Liver (tissue), 9 donors: ENCODE measurements around the gene SLC39A10. TPM values are rescaled to one million over a fixed set of nuclear protein-coding genes. Genes with fewer than 3 reads are reported as not detected.

Experiments
- DNase-seq: peaks from one replicate; pipeline ENCODE4 v3.0.0-alpha.2; 2017; ENCODE audit warnings: low spot score
- H3K27ac ChIP-seq, 2 donors: one replicate each; pipeline ENCODE4 v1.7.0; 2013; ENCODE audit warnings: inconsistent platforms in 2 of 2, low read length in 2 of 2, control low read depth in 1 of 2, low read depth in 1 of 2, mild to moderate bottlenecking in 1 of 2
- H3K27me3 ChIP-seq, 4 donors: one replicate each; pipeline versions ENCODE4 v1.6.1 to v1.7.0; 2013; ENCODE audit warnings: low read length in 3 of 4, inconsistent platforms in 1 of 4, mild to moderate bottlenecking in 1 of 4, moderate library complexity in 1 of 4; ENCODE audit not compliant: control insufficient read depth in 4 of 4, insufficient read depth in 4 of 4
- H3K36me3 ChIP-seq, 4 donors: one replicate each; pipeline versions ENCODE4 v1.6.1 to v1.7.0; 2013; ENCODE audit warnings: low read length in 3 of 4, mild to moderate bottlenecking in 3 of 4, low read depth in 1 of 4, moderate library complexity in 1 of 4; ENCODE audit not compliant: control insufficient read depth in 4 of 4, insufficient read depth in 3 of 4
- H3K4me1 ChIP-seq, 4 donors: one replicate each; pipeline versions ENCODE4 v1.6.1 to v1.7.0; 2013; ENCODE audit warnings: low read length in 3 of 4, mild to moderate bottlenecking in 3 of 4, moderate library complexity in 1 of 4; ENCODE audit not compliant: control insufficient read depth in 4 of 4, insufficient read depth in 4 of 4
- H3K4me3 ChIP-seq, 3 donors: one replicate each; pipeline versions ENCODE4 v1.6.1 to v1.7.0; 2013; ENCODE audit warnings: low read length in 3 of 3, control low read depth in 1 of 3, low read depth in 1 of 3, mild to moderate bottlenecking in 1 of 3
- H3K9ac ChIP-seq, 2 donors: one replicate each; pipeline ENCODE4 v1.7.0; 2013; ENCODE audit warnings: low read length in 2 of 2, mild to moderate bottlenecking in 2 of 2, moderate library complexity in 2 of 2, control low read depth in 1 of 2, low read depth in 1 of 2
- H3K9me3 ChIP-seq, 4 donors: one replicate each; pipeline versions ENCODE4 v1.6.1 to v1.7.0; 2013; ENCODE audit warnings: low read length in 3 of 4; ENCODE audit not compliant: control insufficient read depth in 4 of 4
- ATF3 ChIP-seq: IDR thresholded peaks from 2 replicates; pipeline ENCODE4 v1.6.1; 2016; ENCODE audit warnings: antibody characterized with exemption
- EGR1 ChIP-seq, 2 donors: IDR thresholded peaks; 2 replicates each; pipeline ENCODE4 v1.6.1; 2016 to 2018; ENCODE audit warnings: antibody characterized with exemption in 2 of 2, low read depth in 2 of 2
- FOXA1 ChIP-seq: IDR thresholded peaks from 2 replicates; pipeline ENCODE4 v1.6.1; 2016; ENCODE audit warnings: antibody characterized with exemption
- GABPA ChIP-seq, 2 donors: IDR thresholded peaks in 1 of 2; conservative IDR thresholded peaks in 1 of 2; 2 replicates each; pipeline ENCODE4 v1.6.1; 2016; ENCODE audit warnings: antibody characterized with exemption in 2 of 2, mild to moderate bottlenecking in 1 of 2, moderate library complexity in 1 of 2
- HNF4A ChIP-seq, 2 donors: conservative IDR thresholded peaks; 2 replicates each; pipeline ENCODE4 v1.6.1; 2016; ENCODE audit warnings: antibody characterized with exemption in 2 of 2, mild to moderate bottlenecking in 2 of 2
- HNF4G ChIP-seq: IDR thresholded peaks from 2 replicates; pipeline ENCODE4 v1.6.1; 2016; ENCODE audit warnings: antibody characterized with exemption
- JUND ChIP-seq, 2 donors: IDR thresholded peaks; 2 replicates each; pipeline ENCODE4 v1.6.1; 2016; ENCODE audit warnings: antibody characterized with exemption in 2 of 2
- MAX ChIP-seq: IDR thresholded peaks from 2 replicates; pipeline ENCODE4 v1.6.1; 2016; ENCODE audit warnings: antibody characterized with exemption
- NR2F2 ChIP-seq: IDR thresholded peaks from 2 replicates; pipeline ENCODE4 v1.6.1; 2016; ENCODE audit warnings: antibody characterized with exemption
- RAD21 ChIP-seq, 2 donors: IDR thresholded peaks; 2 replicates each; pipeline ENCODE4 v1.6.1; 2016; ENCODE audit warnings: antibody characterized with exemption in 2 of 2, mild to moderate bottlenecking in 2 of 2
- REST ChIP-seq: IDR thresholded peaks from 2 replicates; pipeline ENCODE4 v1.6.1; 2016; ENCODE audit warnings: antibody characterized with exemption, mild to moderate bottlenecking
- RXRA ChIP-seq, 2 donors: IDR thresholded peaks; 2 replicates each; pipeline ENCODE4 v1.6.1; 2017 to 2018; ENCODE audit warnings: antibody characterized with exemption in 2 of 2, mild to moderate bottlenecking in 1 of 2
- SP1 ChIP-seq: IDR thresholded peaks from 2 replicates; pipeline ENCODE4 v1.6.1; 2018; ENCODE audit warnings: antibody characterized with exemption, mild to moderate bottlenecking
- TAF1 ChIP-seq: conservative IDR thresholded peaks from 2 replicates; pipeline ENCODE4 v1.6.1; 2016; ENCODE audit warnings: antibody characterized with exemption, mild to moderate bottlenecking
- YY1 ChIP-seq: IDR thresholded peaks from 2 replicates; pipeline ENCODE4 v1.6.1; 2016; ENCODE audit warnings: antibody characterized with exemption, mild to moderate bottlenecking
- ZBTB33 ChIP-seq: IDR thresholded peaks from 2 replicates; pipeline ENCODE4 v1.6.1; 2016; ENCODE audit warnings: antibody characterized with exemption
- WGBS: extraction: QIAGEN DNeasy Blood & Tissue Kit; methylation state at CpG from one replicate; pipeline ENCODE4 v1.1.7; 2013; 5-methylcytosine and 5-hydroxymethylcytosine counted together
- polyA plus RNA-seq, 2 donors: library from polyadenylated mRNA; stranded (reverse) in 1 of 2; unstranded in 1 of 2; fragments of 200-250 nt in 1 of 2; fragments of >200 nt in 1 of 2; fragmentation: Nextera tagmentation in 1 of 2; extraction: Ambion mirVana in 1 of 2; gene quantifications; one replicate each; pipeline versions ENCODE4 v1.2.1 to v1.2.3, GENCODE V29; 2013 to 2015
- total RNA-seq, 2 donors: library from RNA; depleted of rRNA; stranded (reverse); fragments of >200 nt; gene quantifications; one replicate each; pipeline ENCODE4 v1.2.3, GENCODE V29; 2014
- TF ChIP-seq, protein P1 (sequence below): fragments of 150-350 bp; IDR thresholded peaks from 2 replicates; pipeline ENCODE4 v1.5.1; 2017; ENCODE audit warnings: improper control_type of control experiment, low read depth, low read length; ENCODE audit not compliant: missing input control
- donor health status: healthy.
- donor health status: healthy.
- donor health status: healthy.
- donor health status: healthy.
- donor health status: healthy.

Gene SLC39A10
- total and polyA plus RNA-seq, 4 donors = 0.98 to 7.5 (median 3.4) TPM

DNA sequence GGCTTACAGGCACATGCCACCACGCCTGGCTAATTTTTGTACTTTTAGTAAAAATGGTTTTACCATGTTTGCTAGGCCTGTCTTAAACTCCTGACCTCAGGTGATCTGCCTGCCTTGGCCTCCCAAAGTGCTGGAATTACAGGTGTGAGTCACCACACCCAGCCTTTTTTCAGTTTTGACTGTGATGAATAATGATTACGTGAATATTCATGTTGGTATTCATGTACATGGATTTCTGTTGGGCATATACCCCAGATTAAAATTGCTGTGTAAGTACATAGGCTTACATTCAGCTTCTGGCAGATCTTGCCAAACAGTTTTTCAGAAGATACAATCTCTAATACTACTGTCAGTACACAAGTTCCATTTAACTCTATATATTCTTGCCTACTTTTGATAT lies 20.9 kb downstream of the SLC39A10 start (continued):
- TF ChIP-seq RXRA (IDR thresholded peaks at IDR 0.05) (no peak), RAD21 (IDR thresholded peaks at IDR 0.05) (no peak), FOXA1 (no peak), HNF4G (no peak), JUND (IDR thresholded peaks at IDR 0.05) (no peak), YY1 (no peak), ATF3 (no peak), NR2F2 (no peak), EGR1 (IDR thresholded peaks at IDR 0.05; ENCODE audit: low read depth in 2 of 2) (no peak)

DNA sequence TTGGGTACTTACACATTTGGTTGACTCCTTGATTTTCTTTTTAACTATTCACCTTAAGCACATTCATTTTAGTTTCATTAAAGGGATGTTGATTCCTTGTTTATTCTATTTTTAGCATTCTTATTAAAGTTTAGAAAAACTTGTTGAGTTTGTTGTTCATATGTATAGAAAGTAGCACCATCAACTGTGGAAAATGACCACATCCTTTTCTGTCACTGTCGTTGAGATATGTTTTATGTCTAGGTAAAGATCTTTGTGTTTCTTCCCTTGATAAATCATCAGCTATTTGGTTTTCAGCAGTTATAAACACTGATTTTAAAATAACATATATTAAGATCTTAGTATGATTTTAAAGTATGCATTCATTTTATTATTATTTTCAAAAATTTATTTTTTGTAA lies 25.1 kb downstream of the SLC39A10 start:
- Histone ChIP-seq H3K9ac (no peak overlapping the region), H3K36me3 (peaks cover 0 to 3% (median under 1%) of the 10 kb centered on the region in 4 donors), H3K27ac (no peak overlapping the region), H3K4me3 (no peak overlapping the region), H3K27me3 (no peaks in the 10 kb centered on the region), H3K9me3 (no peaks in the 10 kb centered on the region), H3K4me1 (peaks cover 0 to 2% (median 0%) of the 10 kb centered on the region in 4 donors)
- TF ChIP-seq, protein P1, sequence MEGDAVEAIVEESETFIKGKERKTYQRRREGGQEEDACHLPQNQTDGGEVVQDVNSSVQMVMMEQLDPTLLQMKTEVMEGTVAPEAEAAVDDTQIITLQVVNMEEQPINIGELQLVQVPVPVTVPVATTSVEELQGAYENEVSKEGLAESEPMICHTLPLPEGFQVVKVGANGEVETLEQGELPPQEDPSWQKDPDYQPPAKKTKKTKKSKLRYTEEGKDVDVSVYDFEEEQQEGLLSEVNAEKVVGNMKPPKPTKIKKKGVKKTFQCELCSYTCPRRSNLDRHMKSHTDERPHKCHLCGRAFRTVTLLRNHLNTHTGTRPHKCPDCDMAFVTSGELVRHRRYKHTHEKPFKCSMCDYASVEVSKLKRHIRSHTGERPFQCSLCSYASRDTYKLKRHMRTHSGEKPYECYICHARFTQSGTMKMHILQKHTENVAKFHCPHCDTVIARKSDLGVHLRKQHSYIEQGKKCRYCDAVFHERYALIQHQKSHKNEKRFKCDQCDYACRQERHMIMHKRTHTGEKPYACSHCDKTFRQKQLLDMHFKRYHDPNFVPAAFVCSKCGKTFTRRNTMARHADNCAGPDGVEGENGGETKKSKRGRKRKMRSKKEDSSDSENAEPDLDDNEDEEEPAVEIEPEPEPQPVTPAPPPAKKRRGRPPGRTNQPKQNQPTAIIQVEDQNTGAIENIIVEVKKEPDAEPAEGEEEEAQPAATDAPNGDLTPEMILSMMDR = no peak
- TF ChIP-seq MAX (no peak), RAD21 (IDR thresholded peaks at IDR 0.05) (no peak), GABPA (IDR thresholded peaks at IDR 0.05 in 1 of 2, conservative IDR thresholded peaks at IDR 0.05 in 1 of 2) (no peak)
- no peak for DNase-seq
- WGBS = 91% methylated on average over 1 of the region's 1 CpG

- WGBS = 92% methylated on average over 3 of the region's 3 CpGs
- no peak for TF ChIP-seq MAX
- Histone ChIP-seq H3K27me3 (no peaks in the 10 kb centered on the region), H3K4me3 (no peak overlapping the region), H3K36me3 (peaks cover 0 to 3% (median under 1%) of the 10 kb centered on the region in 4 donors), H3K27ac (no peak overlapping the region), H3K4me1 (no peaks in the 10 kb centered on the region), H3K9ac (no peak overlapping the region), H3K9me3 (no peaks in the 10 kb centered on the region)
- DNase-seq = no peak
Measured at GRCh38 chr2:195683174-195683573, 26.1 kb downstream of the SLC39A10 start.

DNA sequence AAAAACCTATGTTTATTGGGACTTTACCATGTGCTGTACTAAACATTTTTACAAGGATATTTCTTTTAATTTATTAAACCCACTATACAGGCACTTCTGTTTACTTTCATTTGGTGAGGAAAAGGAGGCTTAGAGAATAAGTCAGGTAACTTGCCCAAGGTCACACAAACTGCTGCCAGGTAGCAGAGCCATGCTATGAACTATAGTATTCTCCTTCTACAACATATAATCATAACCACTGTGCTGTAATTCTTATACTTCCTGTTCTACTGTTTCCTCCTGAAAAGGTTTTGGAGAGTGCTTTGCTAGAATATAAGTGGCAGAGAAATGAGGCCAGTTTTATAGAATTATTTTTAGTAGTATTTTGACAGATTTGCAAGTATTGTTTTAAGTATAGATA lies 29.5 kb downstream of the SLC39A10 start:
- H3K4me3 ChIP-seq = no peak overlapping the region
- H3K9ac ChIP-seq = no peak overlapping the region
- H3K4me1 ChIP-seq = no peaks in the 10 kb centered on the region
- H3K9me3 ChIP-seq = no peaks in the 10 kb centered on the region
- no peak overlapping the region for H3K27ac ChIP-seq
- H3K27me3 ChIP-seq = no peaks in the 10 kb centered on the region
- H3K36me3 ChIP-seq = peaks cover 0 to 1% (median 0%) of the 10 kb centered on the region in 4 donors
- no peak for DNase-seq
- TF ChIP-seq RXRA (IDR thresholded peaks at IDR 0.05) (no peak), GABPA (IDR thresholded peaks at IDR 0.05 in 1 of 2, conservative IDR thresholded peaks at IDR 0.05 in 1 of 2) (no peak), HNF4A (conservative IDR thresholded peaks at IDR 0.05) (no peak), SP1 (no peak), REST (no peak), ATF3 (no peak), TAF1 (no peak), HNF4G (no peak), EGR1 (IDR thresholded peaks at IDR 0.05; ENCODE audit: low read depth in 2 of 2) (no peak), YY1 (no peak), NR2F2 (no peak), ZBTB33 (no peak), MAX (no peak), JUND (IDR thresholded peaks at IDR 0.05) (no peak)
